Activated naive CD8-positive, alpha-beta T cell treated with anti-CD3 and anti-CD28 coated beads, Interleukin-2, amount 10 ng/mL, durations not matched to agents 7 days and 5 days (primary cell): Measurements from ENCODE around the gene DMXL1. TPM values are rescaled to one million over a fixed set of nuclear protein-coding genes. Genes with fewer than 3 reads are reported as not detected.
A peak's percentile ranks its signal among the peaks of the same experiment; 100 is the strongest.

ENCODE experiments used
- ATAC-seq: fragments of 150-1000 bp; cut with Tn5 transposase; one replicate; pipeline ENCODE4 v1.10.0; 2021; ENCODE audit warnings: low read depth, moderate library complexity
- POLR2A ChIA-PET: fragments of 350-600 bp; sonication (Branson Sonifier 250); formaldehyde crosslinking; loops from one replicate; lab custom pipeline; 2021; ENCODE audit warnings: antibody characterized with exemption; lab: Charles Lee
- DNase-seq: peaks from one replicate; pipeline ENCODE4 v3.0.0; 2021
- H3K27ac Mint-ChIP-seq: one replicate; pipeline ENCODE4 v1.8.0; 2022; ENCODE audit warnings: mild to moderate bottlenecking, mixed read lengths
- H3K27me3 Mint-ChIP-seq: one replicate; pipeline ENCODE4 v1.8.0; 2022; ENCODE audit warnings: mild to moderate bottlenecking, moderate library complexity, mixed read lengths
- H3K36me3 Mint-ChIP-seq: one replicate; pipeline ENCODE4 v1.8.0; 2021; ENCODE audit warnings: mild to moderate bottlenecking, mixed read lengths
- H3K4me1 Mint-ChIP-seq: one replicate; pipeline ENCODE4 v1.8.0; 2021; ENCODE audit warnings: mixed read lengths
- H3K4me3 Mint-ChIP-seq: one replicate; pipeline ENCODE4 v1.8.0; 2022; ENCODE audit warnings: mild to moderate bottlenecking, moderate library complexity, mixed read lengths
- H3K9me3 Mint-ChIP-seq: one replicate; pipeline ENCODE4 v1.8.0; 2021; ENCODE audit warnings: mixed read lengths
- total RNA-seq, 2 experiments: library from RNA; stranded (reverse); gene quantifications; one replicate each; pipeline ENCODE4 v1.2.3, GENCODE V29; 2021

DMXL1 gene
- total RNA-seq = 10 to 100 TPM; 35.5 to 40.7 TPM

- H3K4me1 Mint-ChIP-seq = peaks cover 25% of the 10 kb centered on the region
- ATAC-seq (peak; percentile 86), DNase-seq (peak; percentile 95)
- H3K4me3 Mint-ChIP-seq = peak within 1 kb of the TSS; percentile 100
- peaks cover 7% of the 10 kb centered on the region for H3K36me3 Mint-ChIP-seq
- H3K9me3 Mint-ChIP-seq = no peaks in the 10 kb centered on the region
- POLR2A ChIA-PET = interaction anchor here (0.6 to 2.3 kb wide), 20 partner anchors 39 to 386 kb away, joined by 3 to 15 read pairs (median 4); partner anchors contain the start of gene DTWD2
- no peaks in the 10 kb centered on the region for H3K27me3 Mint-ChIP-seq
- peak within 1 kb of the TSS; percentile 100 for H3K27ac Mint-ChIP-seq
These were observed at the start of gene DMXL1 for GRCh38 chr5:119070828-119071560. Gene DMXL1, plus strand, starts transcription at chr5:119071087. Its CDS starts 483 bp downstream, at chr5:119071570.

- POLR2A ChIA-PET = interaction anchor here (1.6 to 1.7 kb wide), 2 partner anchors 247 to 391 kb away, joined by 3 to 5 read pairs; no protein-coding TSS in a partner anchor
- peaks cover 3% of the 10 kb centered on the region for H3K4me1 Mint-ChIP-seq
- DNase-seq (no peak), ATAC-seq (no peak)
- H3K27me3 Mint-ChIP-seq = peaks cover under 1% of the 10 kb centered on the region
- H3K4me3 Mint-ChIP-seq = no peak overlapping the region
- H3K27ac Mint-ChIP-seq = no peak overlapping the region
- H3K9me3 Mint-ChIP-seq = peaks cover 4% of the 10 kb centered on the region
- H3K36me3 Mint-ChIP-seq = peaks cover 2% of the 10 kb centered on the region
These were observed 49.6 kb upstream of the DMXL1 start for GRCh38 chr5:119021149-119021732.

- Mint-ChIP-seq H3K4me1 (peaks cover 3% of the 10 kb centered on the region), H3K36me3 (peaks cover 2% of the 10 kb centered on the region), H3K4me3 (no peak overlapping the region), H3K27ac (no peak overlapping the region), H3K9me3 (peaks cover 4% of the 10 kb centered on the region), H3K27me3 (no peaks in the 10 kb centered on the region)
- ATAC-seq (peak; percentile 54), DNase-seq (no peak)
- POLR2A ChIA-PET = interaction anchor here (1.6 kb wide), 1 partner anchor 246 kb away, joined by 5 read pairs; no protein-coding TSS in a partner anchor
These were observed 48.7 kb upstream of the DMXL1 start for GRCh38 chr5:119022017-119022745.

GRCh38 chr5:119022773-119023172 is 48.1 kb upstream of the DMXL1 start:
- ATAC-seq (no peak), DNase-seq (no peak)
- H3K9me3 Mint-ChIP-seq = peaks cover 4% of the 10 kb centered on the region
- H3K4me3 Mint-ChIP-seq = no peak overlapping the region
- peaks cover 2% of the 10 kb centered on the region for H3K36me3 Mint-ChIP-seq
- POLR2A ChIA-PET = interaction anchor here (1.6 kb wide), 1 partner anchor 245 kb away, joined by 5 read pairs; no protein-coding TSS in a partner anchor
- H3K27ac Mint-ChIP-seq = no peak overlapping the region
- peaks cover 3% of the 10 kb centered on the region for H3K4me1 Mint-ChIP-seq
- H3K27me3 Mint-ChIP-seq = no peaks in the 10 kb centered on the region

- POLR2A ChIA-PET = no interaction called here
- DNase-seq (no peak), ATAC-seq (no peak)
- no peaks in the 10 kb centered on the region for H3K27me3 Mint-ChIP-seq
- no peak overlapping the region for H3K27ac Mint-ChIP-seq
- H3K4me3 Mint-ChIP-seq = no peak overlapping the region
- peaks cover 14% of the 10 kb centered on the region for H3K4me1 Mint-ChIP-seq
- H3K9me3 Mint-ChIP-seq = peaks cover 4% of the 10 kb centered on the region
- peaks cover 10% of the 10 kb centered on the region for H3K36me3 Mint-ChIP-seq
These were observed 42.3 kb upstream of the DMXL1 start for GRCh38 chr5:119028575-119028974.

- H3K27ac Mint-ChIP-seq = peak overlapping the region; percentile 80
- no peaks in the 10 kb centered on the region for H3K9me3 Mint-ChIP-seq
- POLR2A ChIA-PET = interaction anchor here (1.1 to 2.9 kb wide), 2 partner anchors 39 to 277 kb away, joined by 8 to 11 read pairs; partner anchors contain the start of gene DMXL1
- peak overlapping the region; percentile 49 for H3K4me3 Mint-ChIP-seq
- H3K27me3 Mint-ChIP-seq = no peaks in the 10 kb centered on the region
- peaks cover 8% of the 10 kb centered on the region for H3K36me3 Mint-ChIP-seq
- DNase-seq = no peak
- ATAC-seq = peak; percentile 84
- peaks cover 17% of the 10 kb centered on the region for H3K4me1 Mint-ChIP-seq
These were observed 39.6 kb upstream of the DMXL1 start for GRCh38 chr5:119031011-119031886.

GRCh38 chr5:119031905-119032304 is 39.0 kb upstream of the DMXL1 start:
- Mint-ChIP-seq H3K36me3 (peaks cover 8% of the 10 kb centered on the region), H3K4me1 (peaks cover 17% of the 10 kb centered on the region), H3K27me3 (no peaks in the 10 kb centered on the region), H3K9me3 (no peaks in the 10 kb centered on the region), H3K4me3 (peak overlapping the region; percentile 49), H3K27ac (peak overlapping the region; percentile 80)
- ATAC-seq = no peak
- no peak for DNase-seq
- POLR2A ChIA-PET = interaction anchor here (2.9 kb wide), 1 partner anchor 39 kb away, joined by 11 read pairs; the partner anchor contains the start of gene DMXL1

GRCh38 chr5:119032656-119033055 is 38.2 kb upstream of the DMXL1 start:
- H3K4me3 Mint-ChIP-seq = no peak overlapping the region
- H3K4me1 Mint-ChIP-seq = peaks cover 17% of the 10 kb centered on the region
- POLR2A ChIA-PET = interaction anchor here (2.9 kb wide), 1 partner anchor 38 kb away, joined by 11 read pairs; the partner anchor contains the start of gene DMXL1
- ATAC-seq (no peak), DNase-seq (no peak)
- H3K36me3 Mint-ChIP-seq = peaks cover 8% of the 10 kb centered on the region
- no peak overlapping the region for H3K27ac Mint-ChIP-seq
- no peaks in the 10 kb centered on the region for H3K27me3 Mint-ChIP-seq
- H3K9me3 Mint-ChIP-seq = no peaks in the 10 kb centered on the region

- H3K27me3 Mint-ChIP-seq = no peaks in the 10 kb centered on the region
- ATAC-seq (no peak), DNase-seq (no peak)
- H3K9me3 Mint-ChIP-seq = no peaks in the 10 kb centered on the region
- H3K27ac Mint-ChIP-seq = no peak overlapping the region
- H3K36me3 Mint-ChIP-seq = peaks cover 7% of the 10 kb centered on the region
- POLR2A ChIA-PET = interaction anchor here (2.9 kb wide), 1 partner anchor 38 kb away, joined by 11 read pairs; the partner anchor contains the start of gene DMXL1
- H3K4me1 Mint-ChIP-seq = peaks cover 17% of the 10 kb centered on the region
- no peak overlapping the region for H3K4me3 Mint-ChIP-seq
These were observed 37.8 kb upstream of the DMXL1 start for GRCh38 chr5:119033135-119033534.

GRCh38 chr5:119036101-119036762 is 34.7 kb upstream of the DMXL1 start:
- DNase-seq (no peak), ATAC-seq (no peak)
- no peaks in the 10 kb centered on the region for H3K27me3 Mint-ChIP-seq
- H3K9me3 Mint-ChIP-seq = no peaks in the 10 kb centered on the region
- peaks cover 11% of the 10 kb centered on the region for H3K4me1 Mint-ChIP-seq
- POLR2A ChIA-PET = no interaction called here
- no peak overlapping the region for H3K4me3 Mint-ChIP-seq
- peaks cover 4% of the 10 kb centered on the region for H3K36me3 Mint-ChIP-seq
- H3K27ac Mint-ChIP-seq = no peak overlapping the region

- H3K4me3 Mint-ChIP-seq = no peak overlapping the region
- no peaks in the 10 kb centered on the region for H3K27me3 Mint-ChIP-seq
- peaks cover 3% of the 10 kb centered on the region for H3K4me1 Mint-ChIP-seq
- no peaks in the 10 kb centered on the region for H3K9me3 Mint-ChIP-seq
- H3K36me3 Mint-ChIP-seq = no peaks in the 10 kb centered on the region
- ATAC-seq (no peak), DNase-seq (no peak)
- POLR2A ChIA-PET = no interaction called here
- H3K27ac Mint-ChIP-seq = no peak overlapping the region
These were observed 33.2 kb upstream of the DMXL1 start for GRCh38 chr5:119037496-119038215.
